ENCODE results near the gene JAG2.

Gene JAG2

DNA sequence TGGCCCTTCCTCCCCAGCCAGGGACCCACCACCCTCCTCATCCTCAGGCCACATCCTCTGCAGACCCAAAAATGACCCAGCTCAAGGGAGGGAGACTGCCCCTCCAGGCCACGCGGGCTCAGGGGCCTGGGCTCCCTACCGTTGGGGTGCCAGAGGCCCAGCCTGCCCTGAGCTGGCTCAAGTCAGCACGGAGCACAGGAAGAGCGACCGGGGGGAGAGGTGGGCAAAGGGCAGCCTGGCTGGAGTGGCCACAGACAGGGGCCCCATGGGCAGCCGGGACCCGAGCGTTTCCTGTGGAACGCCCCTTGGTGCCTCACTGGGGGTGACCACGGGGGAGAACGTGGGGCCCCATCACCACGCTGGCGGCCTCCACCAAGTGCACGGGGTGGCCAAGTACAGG is 10.7 kb downstream of the JAG2 start:
- TF ChIP-seq EZH2phosphoT487 (conservative IDR thresholded peaks at IDR 0.05; ENCODE audit: low read length), result no peak
- TF ChIP-seq, protein P1, sequence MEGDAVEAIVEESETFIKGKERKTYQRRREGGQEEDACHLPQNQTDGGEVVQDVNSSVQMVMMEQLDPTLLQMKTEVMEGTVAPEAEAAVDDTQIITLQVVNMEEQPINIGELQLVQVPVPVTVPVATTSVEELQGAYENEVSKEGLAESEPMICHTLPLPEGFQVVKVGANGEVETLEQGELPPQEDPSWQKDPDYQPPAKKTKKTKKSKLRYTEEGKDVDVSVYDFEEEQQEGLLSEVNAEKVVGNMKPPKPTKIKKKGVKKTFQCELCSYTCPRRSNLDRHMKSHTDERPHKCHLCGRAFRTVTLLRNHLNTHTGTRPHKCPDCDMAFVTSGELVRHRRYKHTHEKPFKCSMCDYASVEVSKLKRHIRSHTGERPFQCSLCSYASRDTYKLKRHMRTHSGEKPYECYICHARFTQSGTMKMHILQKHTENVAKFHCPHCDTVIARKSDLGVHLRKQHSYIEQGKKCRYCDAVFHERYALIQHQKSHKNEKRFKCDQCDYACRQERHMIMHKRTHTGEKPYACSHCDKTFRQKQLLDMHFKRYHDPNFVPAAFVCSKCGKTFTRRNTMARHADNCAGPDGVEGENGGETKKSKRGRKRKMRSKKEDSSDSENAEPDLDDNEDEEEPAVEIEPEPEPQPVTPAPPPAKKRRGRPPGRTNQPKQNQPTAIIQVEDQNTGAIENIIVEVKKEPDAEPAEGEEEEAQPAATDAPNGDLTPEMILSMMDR (IDR thresholded peaks at IDR 0.05; ENCODE audit: insufficient read depth, low read length, poor library complexity, severe bottlenecking), result no peak
- no peaks in the 10 kb centered on the region for H3F3A ChIP-seq (ENCODE audit: insufficient read depth)
- H3K9me2 ChIP-seq (replicated peaks; ENCODE audit: insufficient read depth, low read length), result no peaks in the 10 kb centered on the region
- H3K27me3 ChIP-seq (ENCODE audit: low read length), result no peaks in the 10 kb centered on the region
- no peak overlapping the region for H2AFZ ChIP-seq (ENCODE audit: low read depth, low read length, severe bottlenecking)
- H3K36me3 ChIP-seq (ENCODE audit: low read length), result no peaks in the 10 kb centered on the region
- no peak overlapping the region for H3K4me3 ChIP-seq (ENCODE audit: insufficient read depth, low read length, poor library complexity, severe bottlenecking)
- H3K27ac ChIP-seq (ENCODE audit: low read depth, low read length), result no peak overlapping the region
- H3K9ac ChIP-seq (ENCODE audit: low read length), result no peak overlapping the region
- no peak overlapping the region for H3K4me2 ChIP-seq (ENCODE audit: low read depth, low read length, poor library complexity, severe bottlenecking)
- H4K20me1 ChIP-seq (ENCODE audit: low read depth, low read length), result no peaks in the 10 kb centered on the region
- no peaks in the 10 kb centered on the region for H3K9me3 ChIP-seq (ENCODE audit: insufficient read depth, low read length)
- no peaks in the 10 kb centered on the region for H3K79me2 ChIP-seq (ENCODE audit: insufficient read depth, low read length)

DNA sequence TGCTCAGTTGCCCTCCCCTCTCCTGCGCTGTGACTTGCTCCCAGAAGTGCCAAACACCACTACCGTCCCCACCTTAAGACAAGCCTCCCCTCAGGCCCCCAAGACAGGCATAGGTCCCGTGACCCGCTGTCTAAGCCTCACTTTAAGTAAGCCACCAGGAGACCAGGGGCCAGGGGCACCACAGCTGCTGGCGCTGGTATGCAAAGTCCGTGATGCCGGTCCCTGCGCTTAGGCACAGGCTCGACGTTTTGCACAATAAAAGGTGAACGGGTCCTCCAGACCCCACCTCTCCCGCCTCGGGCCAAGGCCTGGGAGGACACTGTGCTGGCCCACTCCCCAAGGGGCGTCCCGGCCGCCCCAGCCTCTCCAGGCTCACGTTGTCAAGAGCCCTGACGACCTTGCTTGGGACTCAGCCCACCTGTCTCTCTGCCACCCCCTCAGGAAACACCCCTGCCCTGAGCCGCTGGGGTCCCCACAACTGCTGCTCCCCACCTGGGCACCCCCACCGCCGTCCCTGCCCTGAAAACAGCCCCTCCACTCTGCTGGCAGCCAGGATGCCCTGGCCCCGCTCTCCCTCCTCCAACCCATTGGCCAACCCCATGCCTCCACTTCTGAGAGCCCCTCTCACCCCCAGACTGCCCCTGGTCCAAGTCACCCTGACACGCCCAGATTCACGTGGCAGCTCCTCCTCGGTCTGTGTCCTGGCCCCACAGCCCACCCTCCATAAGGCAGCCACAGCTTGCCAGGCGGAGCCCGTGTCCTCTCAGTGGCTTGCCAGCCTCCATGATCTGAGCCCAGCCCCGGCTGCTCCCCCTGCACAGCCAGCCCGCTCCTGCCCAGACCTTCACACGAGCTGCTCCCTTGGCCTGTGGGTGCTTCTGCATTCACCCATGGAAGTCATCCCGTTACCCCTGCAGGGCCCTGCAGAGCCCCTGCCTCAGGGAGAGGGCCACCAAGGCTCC is 11.9 kb downstream of the JAG2 start:
- H3K79me2 ChIP-seq (ENCODE audit: insufficient read depth, low read length), result no peaks in the 10 kb centered on the region
- no peak overlapping the region for H3K9ac ChIP-seq (ENCODE audit: low read length)
- H3K27me3 ChIP-seq (ENCODE audit: low read length), result no peaks in the 10 kb centered on the region
- H3K27ac ChIP-seq (ENCODE audit: low read depth, low read length), result no peak overlapping the region
- no peaks in the 10 kb centered on the region for H3K36me3 ChIP-seq (ENCODE audit: low read length)
- no peaks in the 10 kb centered on the region for H3K9me2 ChIP-seq (replicated peaks; ENCODE audit: insufficient read depth, low read length)
- H3K4me2 ChIP-seq (ENCODE audit: low read depth, low read length, poor library complexity, severe bottlenecking), result no peak overlapping the region
- no peaks in the 10 kb centered on the region for H4K20me1 ChIP-seq (ENCODE audit: low read depth, low read length)
- no peaks in the 10 kb centered on the region for H3F3A ChIP-seq (ENCODE audit: insufficient read depth)
- TF ChIP-seq, protein P1 (IDR thresholded peaks at IDR 0.05; ENCODE audit: insufficient read depth, low read length, poor library complexity, severe bottlenecking), result no peak
- TF ChIP-seq EZH2phosphoT487 (conservative IDR thresholded peaks at IDR 0.05; ENCODE audit: low read length), result no peak
- no peak overlapping the region for H2AFZ ChIP-seq (ENCODE audit: low read depth, low read length, severe bottlenecking)
- no peaks in the 10 kb centered on the region for H3K9me3 ChIP-seq (ENCODE audit: insufficient read depth, low read length)
- no peak overlapping the region for H3K4me3 ChIP-seq (ENCODE audit: insufficient read depth, low read length, poor library complexity, severe bottlenecking)

DNA sequence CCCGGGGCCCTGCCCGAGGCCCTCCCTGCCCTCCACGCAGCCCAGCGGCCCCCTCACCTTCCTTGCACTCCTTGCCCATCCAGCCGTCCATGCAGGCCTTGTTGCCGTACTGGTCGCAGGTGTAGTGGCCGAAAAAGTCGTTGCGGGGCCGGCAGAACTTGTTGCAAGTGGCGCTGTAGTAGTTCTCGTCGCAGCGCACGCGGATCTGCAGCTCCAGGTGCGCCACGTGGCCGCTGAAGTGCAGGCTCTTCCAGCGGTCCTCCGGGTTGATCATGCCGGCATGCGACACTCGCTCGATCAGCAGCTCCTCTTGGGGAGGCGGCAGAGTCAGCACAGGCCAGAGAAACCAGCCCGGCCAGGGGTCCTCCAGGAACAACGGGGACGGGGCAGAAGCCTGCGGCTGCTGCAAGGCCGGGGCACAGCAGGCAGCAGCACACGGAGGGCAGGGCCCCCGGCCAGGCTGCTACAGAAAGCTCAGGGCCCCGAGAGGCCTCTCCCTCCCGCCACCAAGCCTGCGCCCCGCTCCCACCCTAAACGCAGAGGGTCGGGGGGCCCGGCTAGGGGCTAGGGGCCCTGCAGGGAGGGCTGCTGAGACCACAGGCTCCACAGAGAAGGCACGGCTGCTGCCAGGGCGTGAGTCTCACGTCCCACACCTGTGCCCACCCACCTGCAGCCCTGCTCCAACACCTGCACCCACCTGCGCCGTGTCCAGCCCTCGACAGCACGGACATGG is 12.7 kb downstream of the JAG2 start:
- no peaks in the 10 kb centered on the region for H3K36me3 ChIP-seq (ENCODE audit: low read length)
- no peak for TF ChIP-seq EZH2phosphoT487 (conservative IDR thresholded peaks at IDR 0.05; ENCODE audit: low read length)
- TF ChIP-seq, protein P1 (IDR thresholded peaks at IDR 0.05; ENCODE audit: insufficient read depth, low read length, poor library complexity, severe bottlenecking), result no peak
- no peaks in the 10 kb centered on the region for H4K20me1 ChIP-seq (ENCODE audit: low read depth, low read length)
- H3K27me3 ChIP-seq (ENCODE audit: low read length), result no peaks in the 10 kb centered on the region
- no peaks in the 10 kb centered on the region for H3K9me2 ChIP-seq (replicated peaks; ENCODE audit: insufficient read depth, low read length)
- H2AFZ ChIP-seq (ENCODE audit: low read depth, low read length, severe bottlenecking), result no peak overlapping the region
- no peak overlapping the region for H3K4me2 ChIP-seq (ENCODE audit: low read depth, low read length, poor library complexity, severe bottlenecking)
- H3F3A ChIP-seq (ENCODE audit: insufficient read depth), result no peaks in the 10 kb centered on the region
- H3K4me3 ChIP-seq (ENCODE audit: insufficient read depth, low read length, poor library complexity, severe bottlenecking), result no peak overlapping the region
- no peak overlapping the region for H3K27ac ChIP-seq (ENCODE audit: low read depth, low read length)
- H3K9ac ChIP-seq (ENCODE audit: low read length), result no peak overlapping the region
- H3K79me2 ChIP-seq (ENCODE audit: insufficient read depth, low read length), result no peaks in the 10 kb centered on the region
- no peaks in the 10 kb centered on the region for H3K9me3 ChIP-seq (ENCODE audit: insufficient read depth, low read length)
